Adrenal gland (tissue), 12 donors: ENCODE results near the gene EIPR1. TPM values are rescaled to one million over a fixed set of nuclear protein-coding genes. Genes with fewer than 3 reads are reported as not detected.
"Not testable (repeated sequence)": the region's sequence is repeated elsewhere in the genome, so short reads cannot be mapped to it uniquely, and the experiment has no call there.

Experiments
- DNase-seq, 7 donors: peaks; one replicate each; pipeline ENCODE4 v3.0.0-alpha.2; 2019 to 2020
- H3K27ac ChIP-seq, 5 donors: fragments of 200-600 bp; sonication (generic) in 4 of 5; 1 replicate in 3 of 5; 2 replicates in 2 of 5; pipeline versions ENCODE4 v1.5.1 to v1.8.0; 2016 to 2020; ENCODE audit warnings: mild to moderate bottlenecking in 1 of 5
- H3K27me3 ChIP-seq: fragments of 200-600 bp; 2 replicates; pipeline ENCODE4 v1.8.0; 2021
- H3K36me3 ChIP-seq, 2 donors: fragments of 200-600 bp; replicated peaks in 1 of 2; 1 replicate in 1 of 2; 2 replicates in 1 of 2; pipeline versions ENCODE4 v1.5.1 to v1.8.0; 2018 to 2022
- H3K4me1 ChIP-seq, 2 donors: fragments of 200-600 bp; replicated peaks in 1 of 2; 1 replicate in 1 of 2; 2 replicates in 1 of 2; pipeline versions ENCODE4 v1.5.1 to v1.8.0; 2018 to 2021
- H3K4me3 ChIP-seq, 4 donors: fragments of 200-600 bp; sonication (generic) in 3 of 4; one replicate each; pipeline ENCODE4 v1.5.1; 2016 to 2018
- H3K9me3 ChIP-seq, 3 donors: fragments of 200-600 bp; sonication (generic) in 1 of 3; replicated peaks in 1 of 3; 1 replicate in 2 of 3; 2 replicates in 1 of 3; pipeline versions ENCODE4 v1.5.1 to v1.8.0; 2016 to 2021
- POLR2A ChIP-seq, 2 donors: fragments of 450-650 bp; IDR thresholded peaks; one replicate each; pipeline ENCODE4 v1.6.1; 2017; ENCODE audit warnings: antibody characterized with exemption in 2 of 2, mild to moderate bottlenecking in 2 of 2, moderate library complexity in 1 of 2
- WGBS, 4 donors: extraction: QIAGEN DNeasy Blood & Tissue Kit in 2 of 4; methylation state at CpG; one replicate each; pipeline versions ENCODE4 v1.1.5 to v1.1.7; 2013 to 2017; 5-methylcytosine and 5-hydroxymethylcytosine counted together
- intact Hi-C, 2 donors: fragments of 100-400 bp; cut with DNase I; formaldehyde crosslinking; loops; one replicate each; pipeline versions ENCODE4 v1.14.1 to v1.15.0; 2022 to 2023
- polyA plus RNA-seq, 3 donors: library from polyadenylated mRNA; stranded (reverse); fragments of 200-250 nt in 2 of 3; fragments of 350-450 nt in 1 of 3; fragmentation: Illumina TruSeq in 1 of 3; extraction: RNeasy Lipid Tissue Mini Kit (QIAGEN cat#74804) in 1 of 3; gene quantifications; one replicate each; pipeline ENCODE4 v1.2.3, GENCODE V29; 2013 to 2014
- total RNA-seq, 9 donors: library from RNA; depleted of rRNA in 4 of 9; stranded (reverse); fragments of >200 nt in 4 of 9; fragments of 120-200 nt in 1 of 9; fragmentation: NEBNext Ultra II Directional in 1 of 9; extraction: Animal tissue kit (Norgen Biotek cat#: 25700) in 1 of 9; gene quantifications; one replicate each; pipeline versions ENCODE4 v1.1.0 to v1.2.4, GENCODE V29; 2013 to 2023
- TF ChIP-seq, protein P1 (sequence below), 6 experiments: fragments of 450-650 bp in 4 of 6; fragments of 200-600 bp in 2 of 6; sonication (generic) in 1 of 6; IDR thresholded peaks; 1 replicate in 5 of 6; 2 replicates in 1 of 6; pipeline versions ENCODE4 v1.5.1 to v1.8.0; 2016 to 2021; ENCODE audit warnings: antibody characterized with exemption in 6 of 6, mild to moderate bottlenecking in 2 of 6, moderate library complexity in 1 of 6
- donor health status: healthy with polysubstance abuse.
- donor health status: Bipolar disorder and iron deficiency.
- donor health status: DM: yes; HTN: yes; CAD: no.
- donor health status: DM: no; HTN: no; CAD: no.
- donor health status: DM: no; HTN: no; CAD: no.
- donor health status: DM: yes; HTN: yes; CAD: no.

The EIPR1 gene
- total and polyA plus RNA-seq, 12 donors, result 10.3 to 37.9 (median 28.5) TPM

DNA sequence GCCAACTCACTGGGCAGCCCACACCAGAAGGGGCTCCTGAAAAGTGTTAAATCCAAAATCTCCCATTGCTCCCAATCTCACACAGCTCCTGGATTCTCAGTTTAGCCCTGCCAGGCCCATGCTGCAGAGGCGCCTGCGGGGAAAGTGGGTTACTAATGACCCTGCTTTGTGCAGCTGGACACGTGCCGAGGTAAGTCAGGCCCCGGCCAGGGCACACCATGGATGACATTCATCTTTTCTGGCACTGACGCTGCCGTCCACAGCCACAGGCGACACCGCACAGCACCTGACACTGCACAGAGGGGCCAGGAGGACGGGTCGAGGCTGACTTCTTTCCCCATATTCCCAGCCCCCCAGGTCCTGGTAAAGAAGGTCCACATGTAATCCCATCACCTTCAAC lies 193.5 kb downstream of the EIPR1 start:
- no peaks in the 10 kb centered on the region for H3K36me3 ChIP-seq
- 95 to 99% (median 97%) methylated on average over 9 to 11 of the region's 11 CpGs for WGBS, 4 donors
- no peak for TF ChIP-seq POLR2A (IDR thresholded peaks at IDR 0.05)
- TF ChIP-seq, protein P1, sequence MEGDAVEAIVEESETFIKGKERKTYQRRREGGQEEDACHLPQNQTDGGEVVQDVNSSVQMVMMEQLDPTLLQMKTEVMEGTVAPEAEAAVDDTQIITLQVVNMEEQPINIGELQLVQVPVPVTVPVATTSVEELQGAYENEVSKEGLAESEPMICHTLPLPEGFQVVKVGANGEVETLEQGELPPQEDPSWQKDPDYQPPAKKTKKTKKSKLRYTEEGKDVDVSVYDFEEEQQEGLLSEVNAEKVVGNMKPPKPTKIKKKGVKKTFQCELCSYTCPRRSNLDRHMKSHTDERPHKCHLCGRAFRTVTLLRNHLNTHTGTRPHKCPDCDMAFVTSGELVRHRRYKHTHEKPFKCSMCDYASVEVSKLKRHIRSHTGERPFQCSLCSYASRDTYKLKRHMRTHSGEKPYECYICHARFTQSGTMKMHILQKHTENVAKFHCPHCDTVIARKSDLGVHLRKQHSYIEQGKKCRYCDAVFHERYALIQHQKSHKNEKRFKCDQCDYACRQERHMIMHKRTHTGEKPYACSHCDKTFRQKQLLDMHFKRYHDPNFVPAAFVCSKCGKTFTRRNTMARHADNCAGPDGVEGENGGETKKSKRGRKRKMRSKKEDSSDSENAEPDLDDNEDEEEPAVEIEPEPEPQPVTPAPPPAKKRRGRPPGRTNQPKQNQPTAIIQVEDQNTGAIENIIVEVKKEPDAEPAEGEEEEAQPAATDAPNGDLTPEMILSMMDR (IDR thresholded peaks at IDR 0.05), result no peak
- no peaks in the 10 kb centered on the region for H3K27me3 ChIP-seq
- intact Hi-C loops, result loop anchor here in 1 of 2 donors (10.0 kb wide), 1 partner anchor 271 kb away; no protein-coding TSS in a partner anchor
- H3K27ac ChIP-seq, result no peak overlapping the region
- H3K9me3 ChIP-seq, result no peaks in the 10 kb centered on the region
- DNase-seq, result no peak
- H3K4me3 ChIP-seq, result no peak overlapping the region
- H3K4me1 ChIP-seq, result no peaks in the 10 kb centered on the region

DNA sequence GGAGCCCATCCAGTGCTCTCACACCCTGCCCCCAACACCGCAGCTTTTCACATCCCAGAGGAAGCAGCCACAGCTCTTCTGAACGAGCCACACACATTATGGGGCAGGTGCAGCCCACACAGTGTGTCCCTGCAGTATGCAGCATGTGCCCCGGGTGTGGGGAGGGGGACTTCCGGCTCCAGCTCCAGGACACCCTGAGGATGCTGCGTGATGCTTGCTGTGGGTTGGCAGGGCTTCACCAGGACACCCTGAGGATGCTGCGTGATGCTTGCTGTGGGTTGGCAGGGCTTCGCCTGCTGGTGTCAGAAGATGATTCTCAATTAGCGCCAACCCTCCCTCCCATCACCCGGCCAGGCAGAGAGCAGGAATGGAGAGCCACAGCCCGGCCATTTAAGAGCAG lies 193.9 kb downstream of the EIPR1 start:
- Histone ChIP-seq H3K27ac (no peak overlapping the region), H3K27me3 (no peaks in the 10 kb centered on the region), H3K9me3 (no peaks in the 10 kb centered on the region), H3K4me3 (no peak overlapping the region), H3K36me3 (no peaks in the 10 kb centered on the region), H3K4me1 (no peaks in the 10 kb centered on the region)
- DNase-seq, result no peak
- TF ChIP-seq, protein P1 (IDR thresholded peaks at IDR 0.05), result no peak
- TF ChIP-seq POLR2A (IDR thresholded peaks at IDR 0.05), result no peak
- 93 to 97% (median 96%) methylated on average over 6 to 10 of the region's 10 CpGs; no CpG with 5 or more reads in 1 of the 4 donors for WGBS, 4 donors
- intact Hi-C loops, result loop anchor here in 1 of 2 donors (10.0 kb wide), 1 partner anchor 271 kb away; no protein-coding TSS in a partner anchor

DNA sequence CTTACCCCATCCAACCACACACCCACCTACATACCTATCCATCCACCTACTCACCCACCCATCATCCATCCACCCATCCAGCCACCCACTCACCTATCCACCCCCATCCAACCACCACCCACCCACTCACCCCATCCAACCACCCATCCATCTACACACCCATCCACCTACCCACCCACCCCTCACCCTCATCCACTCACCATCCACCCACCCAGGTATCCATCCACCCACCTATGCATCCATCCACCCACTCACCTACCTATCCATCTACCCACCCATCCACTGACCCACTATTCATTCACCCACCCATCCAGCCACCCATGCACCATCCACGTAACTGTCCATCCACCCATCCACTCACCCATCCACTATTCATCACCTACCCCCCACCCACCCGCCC lies 194.8 kb downstream of the EIPR1 start:
- intact Hi-C loops, result loop anchor here in 1 of 2 donors (10.0 kb wide), 1 partner anchor 272 kb away; no protein-coding TSS in a partner anchor
- no peak overlapping the region for H3K27ac ChIP-seq
- no peaks in the 10 kb centered on the region for H3K36me3 ChIP-seq
- no peak for TF ChIP-seq POLR2A (IDR thresholded peaks at IDR 0.05)
- TF ChIP-seq, protein P1 (IDR thresholded peaks at IDR 0.05), result no peak
- DNase-seq, result no peak
- H3K9me3 ChIP-seq, result no peaks in the 10 kb centered on the region
- H3K27me3 ChIP-seq, result no peaks in the 10 kb centered on the region
- no peak overlapping the region for H3K4me3 ChIP-seq
- WGBS, 4 donors, result 97 to 100% (median 97%) methylated on average over 2 of the region's 2 CpGs
- H3K4me1 ChIP-seq, result no peaks in the 10 kb centered on the region

DNA sequence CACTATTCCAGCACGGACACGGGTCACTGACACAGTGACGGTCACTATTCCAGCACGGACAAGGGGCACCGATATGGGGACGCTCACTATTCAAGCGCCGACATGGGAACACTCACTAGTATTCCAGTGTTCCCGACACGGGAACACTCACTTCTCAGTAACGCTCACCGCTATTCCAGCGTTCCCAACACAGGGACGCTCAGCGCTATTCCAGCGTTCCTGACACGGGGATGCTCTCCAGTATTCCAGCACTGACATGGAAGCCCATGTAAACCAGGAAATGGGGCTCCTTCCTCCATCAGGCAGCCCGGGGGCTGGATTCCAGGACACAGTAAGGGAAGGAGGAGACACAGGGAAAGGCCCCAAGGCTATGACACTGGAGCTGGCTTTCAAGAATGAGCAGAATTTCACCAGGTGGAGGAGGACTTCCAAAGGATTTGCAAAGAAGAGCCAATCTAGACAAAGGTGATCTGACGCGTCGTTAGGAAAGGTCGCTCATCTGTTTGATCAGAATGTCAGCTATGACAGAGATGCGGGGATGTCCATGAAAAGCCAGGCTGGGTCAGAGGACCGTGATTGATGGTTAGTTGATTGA lies 196.1 kb downstream of the EIPR1 start:
- H3K9me3 ChIP-seq, result no peaks in the 10 kb centered on the region
- DNase-seq, result no peak

DNA sequence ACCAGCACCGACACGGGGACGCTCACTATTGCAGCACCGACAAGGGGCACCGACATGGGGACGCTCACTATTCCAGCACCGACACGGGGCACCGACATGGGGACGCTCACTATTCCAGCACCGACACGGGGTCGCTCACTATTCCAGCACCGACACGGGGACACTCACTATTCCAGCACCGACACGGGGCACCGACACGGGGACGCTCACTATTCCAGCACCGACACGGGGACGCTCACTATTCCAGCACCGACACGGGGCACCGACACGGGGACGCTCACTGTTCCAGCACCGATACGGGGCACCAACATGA lies 196.8 kb downstream of the EIPR1 start:
- not testable (repeated sequence) for DNase-seq, H3K36me3 ChIP-seq, H3K4me1 ChIP-seq, H3K9me3 ChIP-seq, H3K4me3 ChIP-seq, H3K27me3 ChIP-seq, H3K27ac ChIP-seq
- intact Hi-C loops, result loop anchor here in 1 of 2 donors (10.0 kb wide), 1 partner anchor 274 kb away; no protein-coding TSS in a partner anchor
- 74 to 81% (median 79%) methylated on average over 30 of the region's 30 CpGs for WGBS, 4 donors

More for the DNA sequence above, 196.1 kb downstream of the EIPR1 start:
- TF ChIP-seq, protein P1 (IDR thresholded peaks at IDR 0.05), result no peak
- no peak for TF ChIP-seq POLR2A (IDR thresholded peaks at IDR 0.05)
- Histone ChIP-seq H3K27me3 (no peaks in the 10 kb centered on the region), H3K4me3 (no peak overlapping the region), H3K4me1 (no peaks in the 10 kb centered on the region), H3K27ac (no peak overlapping the region), H3K36me3 (no peaks in the 10 kb centered on the region)
- WGBS, 4 donors, result 91 to 94% (median 92%) methylated on average over 24 of the region's 24 CpGs
- intact Hi-C loops, result loop anchor here in 1 of 2 donors (10.0 kb wide), 1 partner anchor 273 kb away; no protein-coding TSS in a partner anchor
